Measurements from ENCODE around the gene USP11.

The USP11 gene

GRCh38 chrX:47232803-47233332 lies at the start of gene USP11:
Gene USP11 (plus strand): TSS chrX:47233009. CDS start chrX:47233044, 35 bp downstream.
- TF ChIP-seq SNAI2 (CRISPR knock-in tag; IDR thresholded peaks at IDR 0.05) (0 out of 2 replicates have a peak, but pooled peaks have one; percentile 76), POU6F1 (CRISPR knock-in tag; IDR thresholded peaks at IDR 0.05; ENCODE audit: borderline replicate concordance, low read depth) (no peak), ARNTL (CRISPR knock-in tag; IDR thresholded peaks at IDR 0.05; ENCODE audit: borderline replicate concordance, low read depth) (no peak)

GRCh38 chrX:47184486-47184885 lies 48.3 kb upstream of the USP11 start:
- ATAC-seq, result no peak
- TF ChIP-seq RARB (CRISPR knock-in tag; IDR thresholded peaks at IDR 0.05) (no peak), OSR1 (CRISPR knock-in tag; IDR thresholded peaks at IDR 0.05) (no peak), PATZ1 (CRISPR knock-in tag; IDR thresholded peaks at IDR 0.05; ENCODE audit: borderline replicate concordance) (no peak)

More at GRCh38 chrX:47232803-47233332, at the start of gene USP11:
- peak; percentile 66 for ATAC-seq

- TF ChIP-seq TOX (CRISPR knock-in tag; IDR thresholded peaks at IDR 0.05; ENCODE audit: borderline replicate concordance) (no peak), POU6F1 (CRISPR knock-in tag; IDR thresholded peaks at IDR 0.05; ENCODE audit: borderline replicate concordance, low read depth) (no peak), ZNF70 (CRISPR knock-in tag; IDR thresholded peaks at IDR 0.05) (no peak), CSDC2 (CRISPR knock-in tag; IDR thresholded peaks at IDR 0.05) (no peak), CSRNP3 (CRISPR knock-in tag; IDR thresholded peaks at IDR 0.05) (no peak), TCF4 (CRISPR knock-in tag; IDR thresholded peaks at IDR 0.05; ENCODE audit: borderline replicate concordance) (no peak), ESRRG (CRISPR knock-in tag; IDR thresholded peaks at IDR 0.05) (no peak), SNAI2 (CRISPR knock-in tag; IDR thresholded peaks at IDR 0.05) (no peak), ZNF8 (CRISPR knock-in tag; IDR thresholded peaks at IDR 0.05) (no peak), ZNF565 (CRISPR knock-in tag; conservative IDR thresholded peaks at IDR 0.05; ENCODE audit: low read depth) (no peak), BACH2 (CRISPR knock-in tag; IDR thresholded peaks at IDR 0.05; ENCODE audit: borderline replicate concordance) (no peak)
- no peak for ATAC-seq
These were observed 47.6 kb upstream of the USP11 start for GRCh38 chrX:47185241-47185640.

GRCh38 chrX:47186096-47186740 lies 46.6 kb upstream of the USP11 start:
- ATAC-seq, result no peak
- TF ChIP-seq ESRRG (CRISPR knock-in tag; IDR thresholded peaks at IDR 0.05) (no peak), CSRNP3 (CRISPR knock-in tag; IDR thresholded peaks at IDR 0.05) (no peak), PPARA (CRISPR knock-in tag; IDR thresholded peaks at IDR 0.05; ENCODE audit: borderline replicate concordance) (no peak)

GRCh38 chrX:47187106-47187677 lies 45.6 kb upstream of the USP11 start:
- no peak for ATAC-seq
- TF ChIP-seq ZC3H10 (CRISPR knock-in tag; IDR thresholded peaks at IDR 0.05) (no peak), ZFP3 (CRISPR knock-in tag; IDR thresholded peaks at IDR 0.05) (no peak), GLIS3 (CRISPR knock-in tag; IDR thresholded peaks at IDR 0.05) (no peak), ISL1 (CRISPR knock-in tag; IDR thresholded peaks at IDR 0.05) (no peak), PPARA (CRISPR knock-in tag; IDR thresholded peaks at IDR 0.05; ENCODE audit: borderline replicate concordance) (no peak), CSDC2 (CRISPR knock-in tag; IDR thresholded peaks at IDR 0.05) (no peak), TCF4 (CRISPR knock-in tag; IDR thresholded peaks at IDR 0.05; ENCODE audit: borderline replicate concordance) (no peak), PATZ1 (CRISPR knock-in tag; IDR thresholded peaks at IDR 0.05; ENCODE audit: borderline replicate concordance) (no peak), POU6F1 (CRISPR knock-in tag; IDR thresholded peaks at IDR 0.05; ENCODE audit: borderline replicate concordance, low read depth) (no peak), ZNF70 (CRISPR knock-in tag; IDR thresholded peaks at IDR 0.05) (no peak), RARB (CRISPR knock-in tag; IDR thresholded peaks at IDR 0.05) (no peak)

All from SK-N-SH treated with all-trans-retinoic acid at 6 μM for 48 hours (cell line).